GM12878 (cell line): ENCODE results near the gene PTPN18. TPM values are rescaled to one million over a fixed set of nuclear protein-coding genes. Genes with fewer than 3 reads are reported as not detected.

Experiments used
- E4F1 ChIP-seq: fragments of 450-650 bp; IDR thresholded peaks from 2 replicates; pipeline ENCODE4 v1.6.1; 2018; ENCODE audit warnings: borderline replicate concordance, mild to moderate bottlenecking; ENCODE audit not compliant: partially characterized antibody
- IKZF1 ChIP-seq: fragments of 450-650 bp; conservative IDR thresholded peaks from 2 replicates; pipeline ENCODE4 v1.6.1; 2017; ENCODE audit warnings: antibody characterized with exemption, mild to moderate bottlenecking
- JUNB ChIP-seq: IDR thresholded peaks from 2 replicates; pipeline ENCODE4 v1.6.1; 2016; ENCODE audit warnings: antibody characterized with exemption, mild to moderate bottlenecking
- LARP7 ChIP-seq: fragments of 450-650 bp; IDR thresholded peaks from 2 replicates; pipeline ENCODE4 v1.6.1; 2017; ENCODE audit warnings: mild to moderate bottlenecking
- MLLT1 ChIP-seq: fragments of 450-650 bp; IDR thresholded peaks from 2 replicates; pipeline ENCODE4 v1.6.1; 2016; ENCODE audit warnings: mild to moderate bottlenecking
- MTA3 ChIP-seq: IDR thresholded peaks from 2 replicates; pipeline ENCODE4 v1.6.1; 2012; ENCODE audit warnings: low read length, inconsistent platforms, borderline replicate concordance
- NBN ChIP-seq: fragments of 450-650 bp; IDR thresholded peaks from 2 replicates; pipeline ENCODE4 v1.6.1; 2016
- NFXL1 ChIP-seq: fragments of 450-650 bp; IDR thresholded peaks from 2 replicates; pipeline ENCODE4 v1.6.1; 2017; ENCODE audit warnings: antibody characterized with exemption, mild to moderate bottlenecking, borderline replicate concordance
- RUNX3 ChIP-seq: IDR thresholded peaks from 2 replicates; pipeline ENCODE4 v1.6.1; 2012; ENCODE audit warnings: low read length, inconsistent platforms
- SMAD5 ChIP-seq: IDR thresholded peaks from 2 replicates; pipeline ENCODE4 v1.6.1; 2016; ENCODE audit warnings: antibody characterized with exemption, low read depth
- ZNF217 ChIP-seq: fragments of 450-650 bp; IDR thresholded peaks from 2 replicates; pipeline ENCODE4 v1.6.1; 2017; ENCODE audit warnings: antibody characterized with exemption, mild to moderate bottlenecking
- polyA plus RNA-seq, 11 experiments: library from polyadenylated mRNA; depleted of rRNA in 4 of 11; unstranded in 6 of 11; stranded (reverse) in 5 of 11; fragments of >200 nt; fragmentation: Nextera tagmentation in 4 of 11; fragmentation: Illumina TruSeq in 1 of 11; extraction: Ambion mirVana in 4 of 11; extraction: Trizol in 1 of 11; gene quantifications; 1 replicate in 1 of 11; 2 replicates in 10 of 11; pipeline versions ENCODE4 v1.2.1 to v1.2.3, GENCODE V29; 2011 to 2016; ENCODE audit warnings: inconsistent platforms in 2 of 11, missing spikeins in 2 of 11, low read depth in 1 of 11
- total RNA-seq, 4 experiments: library from RNA; depleted of rRNA in 3 of 4; stranded (reverse); fragments of >200 nt in 3 of 4; fragmentation: Illumina TruSeq in 1 of 4; extraction: Trizol in 1 of 4; gene quantifications; 2 replicates each; pipeline versions ENCODE4 v1.2.1 to v1.2.3, GENCODE V29; 2013 to 2021

PTPN18 gene
- total and polyA plus RNA-seq, 10 of the 15 experiments (the other 5 are each of a cell fraction or from before 2014, with no cell fraction given), result 14.8 to 89.9 (median 43.4) TPM

- no peak for TF ChIP-seq E4F1
- TF ChIP-seq JUNB, result no peak
- no peak for TF ChIP-seq ZNF217
- no peak for TF ChIP-seq NBN
- TF ChIP-seq SMAD5, result no peak
- TF ChIP-seq RUNX3, result no peak
- no peak for TF ChIP-seq IKZF1
- no peak for TF ChIP-seq NFXL1
- no peak for TF ChIP-seq LARP7
- no peak for TF ChIP-seq MLLT1
- TF ChIP-seq MTA3, result no peak
- TF ChIP-seq, all 136 proteins: peak for 0
These were observed 2.3 kb upstream of the PTPN18 start (continued) for GRCh38 chr2:130353291-130354138.
